ENCODE measurements around the gene PHKG2.

The PHKG2 gene

GRCh38 chr16:30703971-30704370, 44.3 kb upstream of the PHKG2 start:
- H3K4me3 ChIP-seq (ENCODE audit: low read depth, low read length) = no peak overlapping the region
- no peak for DNase-seq (ENCODE audit: low read depth, low spot score)
- ChIA-PET POLR2A (no interaction called here), CTCF (interaction anchor here (1.6 kb wide), 1 partner anchor 8 kb away, joined by 5 read pairs; no protein-coding TSS in a partner anchor)
- TF ChIP-seq, protein P1, sequence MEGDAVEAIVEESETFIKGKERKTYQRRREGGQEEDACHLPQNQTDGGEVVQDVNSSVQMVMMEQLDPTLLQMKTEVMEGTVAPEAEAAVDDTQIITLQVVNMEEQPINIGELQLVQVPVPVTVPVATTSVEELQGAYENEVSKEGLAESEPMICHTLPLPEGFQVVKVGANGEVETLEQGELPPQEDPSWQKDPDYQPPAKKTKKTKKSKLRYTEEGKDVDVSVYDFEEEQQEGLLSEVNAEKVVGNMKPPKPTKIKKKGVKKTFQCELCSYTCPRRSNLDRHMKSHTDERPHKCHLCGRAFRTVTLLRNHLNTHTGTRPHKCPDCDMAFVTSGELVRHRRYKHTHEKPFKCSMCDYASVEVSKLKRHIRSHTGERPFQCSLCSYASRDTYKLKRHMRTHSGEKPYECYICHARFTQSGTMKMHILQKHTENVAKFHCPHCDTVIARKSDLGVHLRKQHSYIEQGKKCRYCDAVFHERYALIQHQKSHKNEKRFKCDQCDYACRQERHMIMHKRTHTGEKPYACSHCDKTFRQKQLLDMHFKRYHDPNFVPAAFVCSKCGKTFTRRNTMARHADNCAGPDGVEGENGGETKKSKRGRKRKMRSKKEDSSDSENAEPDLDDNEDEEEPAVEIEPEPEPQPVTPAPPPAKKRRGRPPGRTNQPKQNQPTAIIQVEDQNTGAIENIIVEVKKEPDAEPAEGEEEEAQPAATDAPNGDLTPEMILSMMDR (IDR thresholded peaks at IDR 0.05; ENCODE audit: insufficient read depth, low read length, missing control alignments) = no peak

DNA sequence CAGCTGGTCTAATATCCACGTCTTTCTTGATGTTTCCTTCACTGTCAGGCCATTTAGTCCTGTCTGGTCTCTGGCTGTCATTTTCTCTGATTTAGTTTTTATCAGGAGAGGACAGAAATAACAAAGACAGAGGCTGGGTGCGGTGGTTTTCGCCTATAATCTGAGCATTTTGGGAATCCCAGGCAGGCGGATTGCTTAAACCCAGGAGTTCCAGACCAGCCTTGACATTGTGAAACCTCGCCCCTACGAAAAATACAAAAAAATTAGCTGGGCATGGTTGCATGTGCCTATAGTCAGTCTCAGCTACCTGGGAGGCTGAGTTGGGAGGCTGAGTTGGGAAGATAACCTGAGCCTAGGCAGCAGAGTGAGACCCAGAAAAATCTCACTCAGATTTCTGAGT, 42.2 kb upstream of the PHKG2 start:
- no peak overlapping the region for H3K4me3 ChIP-seq (ENCODE audit: low read depth, low read length)
- POLR2A ChIA-PET = no interaction called here
- CTCF ChIA-PET = interaction anchor here (0.7 kb wide), 1 partner anchor 47 kb away, joined by 3 read pairs; the partner anchor contains the start of gene FBRS
- DNase-seq (ENCODE audit: low read depth, low spot score) = no peak
- TF ChIP-seq, protein P1 (IDR thresholded peaks at IDR 0.05; ENCODE audit: insufficient read depth, low read length, missing control alignments) = no peak

DNA sequence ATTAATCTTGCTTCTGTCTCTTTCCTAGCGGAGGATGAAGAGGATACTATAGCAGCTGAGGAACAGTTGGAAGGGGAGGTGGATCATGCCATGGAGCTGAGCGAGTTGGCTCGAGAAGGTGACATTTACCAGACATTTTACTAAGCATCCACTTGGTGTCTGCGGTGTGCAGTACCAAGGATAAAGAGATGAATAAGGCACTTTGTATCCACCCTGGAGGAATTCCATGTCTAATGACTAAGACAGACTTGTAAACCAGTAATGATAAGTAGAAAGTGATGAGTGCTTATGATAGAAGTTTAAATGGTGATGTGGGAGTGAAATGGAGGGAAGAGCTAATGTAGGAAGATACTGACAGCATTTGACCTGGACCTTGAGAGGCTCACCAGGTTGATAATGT, 37.3 kb upstream of the PHKG2 start:
- no peak for DNase-seq (ENCODE audit: low read depth, low spot score)
- no peak overlapping the region for H3K4me3 ChIP-seq (ENCODE audit: low read depth, low read length)
- TF ChIP-seq, protein P1 (IDR thresholded peaks at IDR 0.05; ENCODE audit: insufficient read depth, low read length, missing control alignments) = no peak
- POLR2A ChIA-PET = no interaction called here
- CTCF ChIA-PET = interaction anchor here (1.8 kb wide), 1 partner anchor 10 kb away, joined by 4 read pairs; no protein-coding TSS in a partner anchor

DNA sequence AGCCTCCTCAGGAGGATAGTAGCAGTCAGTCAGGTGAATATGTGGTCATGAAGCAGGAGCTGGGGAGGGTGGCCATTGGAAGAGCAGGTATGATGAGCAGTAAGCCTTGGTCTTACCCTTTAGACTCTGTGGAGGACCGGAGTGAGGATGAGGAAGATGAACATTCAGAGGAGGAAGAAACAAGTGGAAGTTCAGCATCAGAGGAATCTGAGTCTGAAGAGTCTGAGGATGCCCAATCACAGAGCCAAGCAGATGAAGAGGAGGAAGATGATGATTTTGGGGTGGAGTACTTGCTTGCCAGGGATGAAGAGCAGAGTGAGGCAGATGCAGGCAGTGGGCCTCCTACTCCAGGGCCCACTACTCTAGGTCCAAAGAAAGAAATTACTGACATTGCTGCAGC, 36.5 kb upstream of the PHKG2 start:
- ChIA-PET POLR2A (no interaction called here), CTCF (interaction anchor here (0.6 to 1.9 kb wide), 4 partner anchors 8 to 15 kb away, joined by 3 to 5 read pairs (median 4); no protein-coding TSS in a partner anchor)
- TF ChIP-seq, protein P1 (IDR thresholded peaks at IDR 0.05; ENCODE audit: insufficient read depth, low read length, missing control alignments) = no peak
- DNase-seq (ENCODE audit: low read depth, low spot score) = no peak
- no peak overlapping the region for H3K4me3 ChIP-seq (ENCODE audit: low read depth, low read length)

DNA sequence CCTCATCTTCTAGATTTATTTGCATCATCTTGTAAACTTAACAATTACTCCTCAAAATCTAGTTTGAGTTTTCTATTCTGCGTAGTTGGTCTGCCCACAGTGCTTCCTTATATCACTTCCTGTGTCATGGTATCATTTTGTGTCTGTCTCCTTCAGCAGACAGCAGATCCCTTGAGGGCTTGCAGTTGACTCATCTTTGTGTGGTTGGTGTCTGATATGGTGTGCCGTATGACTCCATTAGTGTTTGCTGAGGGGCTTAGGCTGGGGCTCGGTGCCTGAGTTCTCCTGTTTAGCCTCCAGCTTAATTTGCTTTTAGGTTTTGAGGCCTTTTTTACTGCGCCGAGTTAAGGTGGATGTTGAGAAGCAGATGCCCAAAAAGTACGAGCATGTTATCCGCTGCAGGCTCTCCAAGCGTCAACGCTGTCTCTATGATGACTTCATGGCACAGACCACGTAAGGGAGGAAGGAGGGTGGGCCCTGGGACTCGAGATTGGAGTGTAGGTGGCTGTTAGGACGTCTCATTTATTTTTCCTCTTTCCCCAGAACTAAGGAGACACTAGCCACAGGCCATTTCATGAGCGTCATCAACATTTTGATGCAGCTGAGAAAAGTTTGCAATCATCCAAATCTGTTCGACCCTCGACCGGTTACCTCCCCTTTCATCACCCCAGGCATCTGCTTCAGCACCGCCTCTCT, 32.3 kb upstream of the PHKG2 start:
- no peak overlapping the region for H3K4me3 ChIP-seq (ENCODE audit: low read depth, low read length)
- POLR2A ChIA-PET = no interaction called here
- DNase-seq (ENCODE audit: low read depth, low spot score) = no peak
- TF ChIP-seq, protein P1 (IDR thresholded peaks at IDR 0.05; ENCODE audit: insufficient read depth, low read length, missing control alignments) = no peak
- CTCF ChIA-PET = interaction anchor here (1.4 kb wide), 1 partner anchor 9 kb away, joined by 3 read pairs; no protein-coding TSS in a partner anchor

DNA sequence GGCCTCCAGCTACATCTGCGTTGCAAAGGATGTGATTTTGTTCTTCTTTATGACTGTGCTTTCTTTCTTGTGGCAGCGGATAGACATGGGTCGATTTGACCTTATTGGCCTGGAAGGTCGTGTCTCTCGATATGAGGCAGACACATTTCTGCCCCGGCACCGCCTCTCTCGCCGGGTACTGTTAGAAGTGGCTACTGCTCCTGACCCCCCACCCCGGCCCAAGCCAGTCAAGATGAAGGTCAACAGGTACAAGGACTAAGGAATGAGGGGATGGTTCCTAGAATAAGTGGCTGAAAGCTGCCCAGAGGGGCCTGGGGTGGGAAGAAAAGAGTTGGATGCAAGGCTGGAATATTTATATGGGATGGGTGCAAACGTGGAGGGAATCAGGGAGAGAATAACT, 28.1 kb upstream of the PHKG2 start:
- DNase-seq (ENCODE audit: low read depth, low spot score) = no peak
- ChIA-PET POLR2A (no interaction called here), CTCF (no interaction called here)
- TF ChIP-seq, protein P1 (IDR thresholded peaks at IDR 0.05; ENCODE audit: insufficient read depth, low read length, missing control alignments) = no peak
- H3K4me3 ChIP-seq (ENCODE audit: low read depth, low read length) = no peak overlapping the region

All from AG04449 (cell line).